ENCODE results near the gene UBXN2A. TPM values are rescaled to one million over a fixed set of nuclear protein-coding genes. Genes with fewer than 3 reads are reported as not detected.

UBXN2A gene
- total RNA-seq, 1 donor from 2014 or later = 16.2 TPM

DNA sequence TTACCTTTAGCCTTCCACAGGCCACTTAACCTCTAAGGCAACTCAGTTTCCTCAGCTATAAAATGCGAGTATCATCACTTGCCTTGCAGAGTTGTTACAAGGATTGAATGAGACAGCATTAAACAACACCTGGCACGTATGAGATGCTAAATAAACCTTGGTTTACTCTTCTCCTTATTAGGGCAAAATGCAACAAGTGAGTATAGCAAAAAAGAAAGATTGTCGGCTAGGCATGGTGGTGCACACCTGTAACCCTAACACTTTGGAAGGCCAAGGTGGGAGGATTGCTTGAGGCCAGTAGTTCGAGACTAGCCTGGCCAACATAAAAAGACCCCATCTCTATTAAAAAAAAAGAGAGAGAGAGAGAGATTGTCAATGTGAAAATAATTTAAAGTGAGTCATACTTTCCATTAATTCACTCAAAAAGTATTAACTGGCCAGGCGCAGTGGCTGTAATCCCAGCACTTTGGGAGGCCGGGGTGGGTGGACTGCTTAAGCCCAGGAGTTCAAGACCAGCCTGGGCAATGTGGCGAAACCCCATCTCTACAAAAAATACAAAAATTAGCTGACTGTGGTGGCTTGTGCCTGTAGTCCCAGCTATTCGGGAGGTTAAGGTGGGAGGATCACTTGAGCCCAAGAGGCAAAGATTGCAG, 21.3 kb upstream of the UBXN2A start:
- DNase-seq (ENCODE audit: low read depth) = no peak
- no peak overlapping the region for H3K4me3 ChIP-seq (ENCODE audit: low read depth, low read length)
- TF ChIP-seq, protein P1, sequence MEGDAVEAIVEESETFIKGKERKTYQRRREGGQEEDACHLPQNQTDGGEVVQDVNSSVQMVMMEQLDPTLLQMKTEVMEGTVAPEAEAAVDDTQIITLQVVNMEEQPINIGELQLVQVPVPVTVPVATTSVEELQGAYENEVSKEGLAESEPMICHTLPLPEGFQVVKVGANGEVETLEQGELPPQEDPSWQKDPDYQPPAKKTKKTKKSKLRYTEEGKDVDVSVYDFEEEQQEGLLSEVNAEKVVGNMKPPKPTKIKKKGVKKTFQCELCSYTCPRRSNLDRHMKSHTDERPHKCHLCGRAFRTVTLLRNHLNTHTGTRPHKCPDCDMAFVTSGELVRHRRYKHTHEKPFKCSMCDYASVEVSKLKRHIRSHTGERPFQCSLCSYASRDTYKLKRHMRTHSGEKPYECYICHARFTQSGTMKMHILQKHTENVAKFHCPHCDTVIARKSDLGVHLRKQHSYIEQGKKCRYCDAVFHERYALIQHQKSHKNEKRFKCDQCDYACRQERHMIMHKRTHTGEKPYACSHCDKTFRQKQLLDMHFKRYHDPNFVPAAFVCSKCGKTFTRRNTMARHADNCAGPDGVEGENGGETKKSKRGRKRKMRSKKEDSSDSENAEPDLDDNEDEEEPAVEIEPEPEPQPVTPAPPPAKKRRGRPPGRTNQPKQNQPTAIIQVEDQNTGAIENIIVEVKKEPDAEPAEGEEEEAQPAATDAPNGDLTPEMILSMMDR (IDR thresholded peaks at IDR 0.05; ENCODE audit: insufficient read depth, low read length, poor library complexity, severe bottlenecking) = no peak
- H3K27me3 ChIP-seq (ENCODE audit: control insufficient read depth, insufficient read depth, low read length) = no peaks in the 10 kb centered on the region
- no peaks in the 10 kb centered on the region for H3K36me3 ChIP-seq (ENCODE audit: control insufficient read depth, insufficient read depth, low read length)

DNA sequence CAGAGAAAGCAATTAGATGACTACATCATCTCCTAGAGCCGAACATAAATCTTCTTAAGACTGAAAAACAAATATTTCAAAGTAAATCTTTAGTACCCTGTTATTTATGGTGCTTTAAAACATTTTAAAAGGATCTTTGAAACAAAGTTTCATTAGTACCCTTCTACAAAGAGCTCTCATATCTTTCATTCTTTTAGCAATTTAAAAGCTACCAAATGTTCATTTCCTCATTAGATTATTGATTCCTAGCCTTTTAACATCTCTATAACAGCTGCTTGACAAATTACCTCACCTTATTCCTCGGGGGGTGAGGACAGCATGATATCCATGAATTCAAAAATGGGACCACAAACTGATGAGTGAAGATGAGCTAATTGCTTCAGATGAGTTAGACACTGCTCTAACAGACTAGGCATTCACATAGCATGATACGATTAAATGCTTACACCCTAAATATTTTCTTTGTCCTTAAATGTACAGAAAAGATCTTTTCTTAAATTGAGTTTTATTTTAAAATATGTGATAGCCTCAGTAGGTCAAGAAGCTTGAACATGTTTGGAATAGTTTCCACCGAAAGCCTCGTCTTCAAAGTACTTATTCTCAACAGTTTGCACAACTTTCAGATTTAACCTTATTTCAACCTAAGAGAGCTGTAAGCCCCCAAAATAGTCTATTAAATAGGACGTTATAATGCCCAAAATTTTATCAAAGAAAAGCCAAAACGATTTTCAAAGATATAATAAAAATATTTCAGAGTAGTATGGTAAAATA, 15.5 kb upstream of the UBXN2A start:
- Histone ChIP-seq H3K4me3 (ENCODE audit: low read depth, low read length) (peak overlapping the region; percentile 60), H3K27me3 (ENCODE audit: control insufficient read depth, insufficient read depth, low read length) (no peaks in the 10 kb centered on the region), H3K36me3 (ENCODE audit: control insufficient read depth, insufficient read depth, low read length) (no peaks in the 10 kb centered on the region)
- DNase-seq (ENCODE audit: low read depth) = no peak
- TF ChIP-seq, protein P1 (IDR thresholded peaks at IDR 0.05; ENCODE audit: insufficient read depth, low read length, poor library complexity, severe bottlenecking) = no peak

GRCh38 chr2:23925702-23926289, 14.5 kb upstream of the UBXN2A start:
- TF ChIP-seq, protein P1 (IDR thresholded peaks at IDR 0.05; ENCODE audit: insufficient read depth, low read length, poor library complexity, severe bottlenecking) = no peak
- DNase-seq (ENCODE audit: low read depth) = no peak
- Histone ChIP-seq H3K4me3 (ENCODE audit: low read depth, low read length) (peak overlapping the region; percentile 60), H3K27me3 (ENCODE audit: control insufficient read depth, insufficient read depth, low read length) (no peaks in the 10 kb centered on the region), H3K36me3 (ENCODE audit: control insufficient read depth, insufficient read depth, low read length) (no peaks in the 10 kb centered on the region)

- Histone ChIP-seq H3K27me3 (ENCODE audit: control insufficient read depth, insufficient read depth, low read length) (no peaks in the 10 kb centered on the region), H3K36me3 (ENCODE audit: control insufficient read depth, insufficient read depth, low read length) (no peaks in the 10 kb centered on the region), H3K4me3 (ENCODE audit: low read depth, low read length) (peak overlapping the region; percentile 60)
- TF ChIP-seq, protein P1 (IDR thresholded peaks at IDR 0.05; ENCODE audit: insufficient read depth, low read length, poor library complexity, severe bottlenecking) = no peak
- DNase-seq (ENCODE audit: low read depth) = no peak
Measured at GRCh38 chr2:23926290-23926749, 13.9 kb upstream of the UBXN2A start.

DNA sequence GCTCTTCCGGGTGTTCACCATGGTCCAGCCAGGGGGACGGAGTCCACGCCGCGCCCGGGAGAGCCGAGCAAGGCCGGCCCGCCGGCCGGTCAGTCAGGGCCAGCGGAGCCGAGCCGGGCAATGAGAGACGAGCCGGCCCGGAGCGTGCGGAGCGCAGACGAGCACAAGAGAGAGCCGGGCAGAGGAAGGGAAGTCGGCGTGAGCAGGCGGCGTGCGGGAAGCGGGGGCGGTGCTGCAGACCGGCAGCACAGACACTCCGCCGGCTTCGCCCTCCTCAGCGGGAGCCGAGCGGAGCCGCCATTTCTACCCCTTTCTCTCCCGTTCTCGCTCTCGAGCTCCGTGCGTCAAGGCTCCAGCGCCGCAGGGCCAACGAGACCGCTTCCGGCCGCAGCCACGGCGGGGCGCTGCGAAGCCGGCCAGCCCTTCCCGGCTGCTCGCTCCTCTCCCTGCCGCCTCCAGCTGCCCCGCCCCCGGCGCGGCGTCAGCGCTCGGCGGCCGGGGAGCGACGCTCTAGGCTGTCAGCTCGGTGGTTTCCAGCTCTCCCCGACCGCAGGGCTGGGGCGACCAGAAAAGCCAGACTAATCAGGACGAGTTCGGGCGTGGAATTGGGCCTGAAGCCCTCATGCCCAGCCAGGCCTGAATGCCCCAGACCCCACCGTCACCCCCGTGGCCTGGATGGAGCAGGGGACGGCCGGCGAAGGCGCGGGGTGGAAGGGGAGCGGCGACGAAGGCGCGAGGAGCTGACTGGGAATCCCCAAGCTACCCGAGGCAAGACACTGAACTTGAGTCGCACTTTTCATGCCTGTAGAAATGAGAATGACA, 13.3 kb upstream of the UBXN2A start, which contains the start of gene ATAD2B:
Gene ATAD2B (minus strand): TSS at position 374 of the 822 bp plus-strand sequence. CDS start 353 bp downstream, at position 21.
- DNase-seq (ENCODE audit: low read depth) = peak; percentile 63
- Histone ChIP-seq H3K36me3 (ENCODE audit: control insufficient read depth, insufficient read depth, low read length) (no peaks in the 10 kb centered on the region), H3K27me3 (ENCODE audit: control insufficient read depth, insufficient read depth, low read length) (no peaks in the 10 kb centered on the region), H3K4me3 (ENCODE audit: low read depth, low read length) (peak within 1 kb of the TSS; percentile 60)
- TF ChIP-seq, protein P1 (IDR thresholded peaks at IDR 0.05; ENCODE audit: insufficient read depth, low read length, poor library complexity, severe bottlenecking) = peak; percentile 53
